Pancreas (tissue), 10 donors: Measurements from ENCODE around the gene PSD. TPM values are rescaled to one million over a fixed set of nuclear protein-coding genes. Genes with fewer than 3 reads are reported as not detected.

Experiments used
- ATAC-seq, 4 donors: fragments of 200-7000 bp; cut with Tn5 transposase; one replicate each; pipeline versions ENCODE4 v1.8.0 to v1.9.1; 2020; ENCODE audit warnings: mild to moderate bottlenecking in 4 of 4, moderate library complexity in 4 of 4
- DNase-seq, 6 donors: peaks; one replicate each; pipeline ENCODE4 v3.0.0-alpha.2; 2020
- FAIRE-seq: peaks from 2 replicates; lab custom pipeline; 2012; peaks lifted over from hg19 to GRCh38; lab: Jason Lieb, UNC
- H3K27ac ChIP-seq, 4 donors: fragments of 200-600 bp; sonication (generic); 1 replicate in 3 of 4; 2 replicates in 1 of 4; pipeline versions ENCODE4 v1.5.0 to v1.8.0; 2020
- H3K27me3 ChIP-seq, 4 donors: fragments of 200-600 bp; one replicate each; pipeline ENCODE4 v1.8.0; 2021
- H3K36me3 ChIP-seq, 3 donors: fragments of 200-600 bp; sonication (generic) in 1 of 3; one replicate each; pipeline versions ENCODE4 v1.5.0 to v1.8.0; 2020 to 2021
- H3K4me1 ChIP-seq, 3 donors: fragments of 200-600 bp; one replicate each; pipeline ENCODE4 v1.8.0; 2021
- H3K4me3 ChIP-seq, 4 donors: fragments of 200-600 bp; sonication (generic) in 2 of 4; one replicate each; pipeline versions ENCODE4 v1.5.0 to v1.8.0; 2020 to 2021
- H3K9me3 ChIP-seq, 4 donors: fragments of 200-600 bp; one replicate each; pipeline ENCODE4 v1.8.0; 2021
- WGBS, 2 donors: extraction: QIAGEN DNeasy Blood & Tissue Kit; methylation state at CpG; one replicate each; pipeline ENCODE4 v1.1.7; 2013; 5-methylcytosine and 5-hydroxymethylcytosine counted together
- intact Hi-C, 3 donors: fragments of 100-400 bp; cut with DNase I; formaldehyde crosslinking; loops; one replicate each; pipeline versions ENCODE4 v1.11.1 to v1.14.2; 2022
- polyA plus RNA-seq, 2 donors: library from polyadenylated mRNA; stranded (reverse); fragments of 200-250 nt; gene quantifications; one replicate each; pipeline ENCODE4 v1.2.3, GENCODE V29; 2013
- total RNA-seq, 6 donors: library from RNA; stranded (reverse); fragmentation: NEBNext Ultra II Directional in 4 of 6; extraction: Animal tissue kit (Norgen Biotek cat#: 25700) in 4 of 6; gene quantifications; one replicate each; pipeline versions ENCODE4 v1.2.1 to v1.2.4, GENCODE V29; 2021 to 2023
- TF ChIP-seq, protein P1 (sequence below), 4 donors: fragments of 200-600 bp; sonication (generic) in 3 of 4; IDR thresholded peaks; one replicate each; pipeline versions ENCODE4 v1.5.0 to v1.8.0; 2021; ENCODE audit warnings: antibody characterized with exemption in 4 of 4
- donor health status: healthy with polysubstance abuse.
- donor health status: DM: no; HTN: no; CAD: no; lungs with moderate emphysema.
- donor health status: DM: no; HTN: no; CAD: no.
- donor health status: control.
- donor health status: control.
- donor health status: Bipolar disorder and iron deficiency.
- donor health status: DM: yes; HTN: yes; CAD: no.
- donor health status: DM: no; HTN: no; CAD: no.
- donor health status: DM: no; HTN: no; CAD: no.
- donor health status: DM: yes; HTN: yes; CAD: no.

PSD gene
- total and polyA plus RNA-seq, 8 donors: 2.1 to 30.9 (median 5.2) TPM

DNA sequence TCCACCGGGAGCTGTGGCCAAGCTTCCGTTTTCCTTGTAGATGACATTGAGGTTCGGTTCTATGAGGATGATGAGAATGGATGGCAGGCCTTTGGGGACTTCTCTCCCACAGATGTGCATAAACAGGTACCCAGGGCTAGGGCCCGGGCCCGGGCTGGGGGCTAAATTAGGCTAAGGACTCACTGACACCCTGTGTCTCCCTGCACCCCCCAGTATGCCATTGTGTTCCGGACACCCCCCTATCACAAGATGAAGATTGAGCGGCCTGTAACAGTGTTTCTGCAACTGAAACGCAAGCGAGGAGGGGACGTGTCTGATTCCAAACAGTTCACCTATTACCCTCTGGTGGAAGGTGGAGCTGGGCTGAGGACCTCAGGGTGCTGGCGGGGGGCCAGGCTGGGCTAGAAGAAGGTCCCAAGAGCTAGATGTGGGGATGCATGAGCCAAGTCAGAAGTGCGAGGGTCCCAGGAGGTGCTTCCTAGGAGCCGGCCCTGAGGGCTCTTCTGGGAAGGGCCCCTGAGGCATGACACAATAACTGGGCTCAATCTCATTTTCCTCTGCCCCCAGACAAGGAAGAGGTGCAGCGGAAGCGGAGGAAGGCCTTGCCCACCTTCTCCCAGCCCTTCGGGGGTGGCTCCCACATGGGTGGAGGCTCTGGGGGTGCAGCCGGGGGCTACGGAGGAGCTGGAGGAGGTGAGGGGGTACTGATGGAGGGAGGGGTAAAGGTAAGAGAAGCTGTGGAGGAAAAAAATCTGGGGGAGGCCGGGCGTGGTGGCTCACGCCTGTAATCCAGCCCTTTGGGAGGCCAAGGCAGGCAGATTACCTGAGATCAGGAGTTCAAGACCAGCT, 20.2 kb downstream of the PSD start:
- Histone ChIP-seq H3K4me3 (peak overlapping the region in 2 of 4 donors; percentile 60 to 65), H3K36me3 (no peaks in the 10 kb centered on the region), H3K4me1 (peaks cover 0 to 27% (median 0%) of the 10 kb centered on the region in 3 donors), H3K27ac (peak overlapping the region; percentile 91 to 96 (median 92)), H3K9me3 (no peaks in the 10 kb centered on the region), H3K27me3 (no peaks in the 10 kb centered on the region)
- ATAC-seq (no peak), FAIRE-seq (no peak), DNase-seq (peak in 2 of 6 donors; percentile 58 to 76)
- TF ChIP-seq, protein P1, sequence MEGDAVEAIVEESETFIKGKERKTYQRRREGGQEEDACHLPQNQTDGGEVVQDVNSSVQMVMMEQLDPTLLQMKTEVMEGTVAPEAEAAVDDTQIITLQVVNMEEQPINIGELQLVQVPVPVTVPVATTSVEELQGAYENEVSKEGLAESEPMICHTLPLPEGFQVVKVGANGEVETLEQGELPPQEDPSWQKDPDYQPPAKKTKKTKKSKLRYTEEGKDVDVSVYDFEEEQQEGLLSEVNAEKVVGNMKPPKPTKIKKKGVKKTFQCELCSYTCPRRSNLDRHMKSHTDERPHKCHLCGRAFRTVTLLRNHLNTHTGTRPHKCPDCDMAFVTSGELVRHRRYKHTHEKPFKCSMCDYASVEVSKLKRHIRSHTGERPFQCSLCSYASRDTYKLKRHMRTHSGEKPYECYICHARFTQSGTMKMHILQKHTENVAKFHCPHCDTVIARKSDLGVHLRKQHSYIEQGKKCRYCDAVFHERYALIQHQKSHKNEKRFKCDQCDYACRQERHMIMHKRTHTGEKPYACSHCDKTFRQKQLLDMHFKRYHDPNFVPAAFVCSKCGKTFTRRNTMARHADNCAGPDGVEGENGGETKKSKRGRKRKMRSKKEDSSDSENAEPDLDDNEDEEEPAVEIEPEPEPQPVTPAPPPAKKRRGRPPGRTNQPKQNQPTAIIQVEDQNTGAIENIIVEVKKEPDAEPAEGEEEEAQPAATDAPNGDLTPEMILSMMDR (IDR thresholded peaks at IDR 0.05): no peak
- intact Hi-C loops: no loop called here
- WGBS, 2 donors: 82 to 87% methylated on average over 20 to 21 of the region's 21 CpGs

DNA sequence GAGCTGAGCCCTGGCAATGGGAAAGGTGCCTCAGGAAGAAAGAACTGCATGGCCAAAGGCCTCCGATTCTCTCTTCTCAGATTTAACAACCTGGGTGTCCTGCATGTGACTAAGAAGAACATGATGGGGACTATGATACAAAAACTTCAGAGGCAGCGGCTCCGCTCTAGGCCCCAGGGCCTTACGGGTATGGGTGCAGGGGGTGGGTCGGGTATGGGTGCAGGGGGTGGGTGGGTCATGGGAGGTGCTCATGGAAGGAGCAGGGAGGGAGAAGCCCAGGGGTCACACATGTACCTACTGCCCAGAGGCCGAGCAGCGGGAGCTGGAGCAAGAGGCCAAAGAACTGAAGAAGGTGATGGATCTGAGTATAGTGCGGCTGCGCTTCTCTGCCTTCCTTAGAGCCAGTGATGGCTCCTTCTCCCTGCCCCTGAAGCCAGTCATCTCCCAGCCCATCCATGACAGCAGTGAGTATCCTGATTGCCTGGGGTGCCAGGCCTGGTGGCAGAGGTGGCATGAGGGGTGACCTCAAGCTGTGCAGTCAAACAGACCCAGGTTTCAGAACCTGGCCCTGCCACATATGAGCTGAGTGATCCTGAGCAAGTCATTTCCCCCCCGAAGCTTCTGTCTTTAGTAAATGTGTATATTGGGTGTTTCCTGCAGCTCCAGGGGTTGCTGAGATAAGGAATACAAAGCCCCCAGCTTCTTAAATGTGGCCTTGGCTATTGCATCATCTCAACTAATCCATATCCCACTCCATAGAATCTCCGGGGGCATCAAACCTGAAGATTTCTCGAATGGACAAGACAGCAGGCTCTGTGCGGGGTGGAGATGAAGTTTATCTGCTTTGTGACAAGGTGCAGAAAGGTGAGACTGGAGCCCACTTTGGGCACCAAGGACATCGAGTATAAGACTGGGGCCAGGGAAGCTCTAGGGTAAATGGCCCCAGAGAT, 21.1 kb downstream of the PSD start:
- no peaks in the 10 kb centered on the region for H3K9me3 ChIP-seq
- no peak for ATAC-seq
- no peaks in the 10 kb centered on the region for H3K36me3 ChIP-seq
- 91 to 92% methylated on average over 14 of the region's 14 CpGs for WGBS, 2 donors
- no peak for FAIRE-seq
- DNase-seq: peak in 1 of 6 donors; percentile 33
- TF ChIP-seq, protein P1 (IDR thresholded peaks at IDR 0.05): no peak
- peaks cover 0 to 29% (median 0%) of the 10 kb centered on the region in 3 donors for H3K4me1 ChIP-seq
- H3K27ac ChIP-seq: no peak overlapping the region
- intact Hi-C loops: no loop called here
- no peaks in the 10 kb centered on the region for H3K27me3 ChIP-seq
- H3K4me3 ChIP-seq: no peak overlapping the region

DNA sequence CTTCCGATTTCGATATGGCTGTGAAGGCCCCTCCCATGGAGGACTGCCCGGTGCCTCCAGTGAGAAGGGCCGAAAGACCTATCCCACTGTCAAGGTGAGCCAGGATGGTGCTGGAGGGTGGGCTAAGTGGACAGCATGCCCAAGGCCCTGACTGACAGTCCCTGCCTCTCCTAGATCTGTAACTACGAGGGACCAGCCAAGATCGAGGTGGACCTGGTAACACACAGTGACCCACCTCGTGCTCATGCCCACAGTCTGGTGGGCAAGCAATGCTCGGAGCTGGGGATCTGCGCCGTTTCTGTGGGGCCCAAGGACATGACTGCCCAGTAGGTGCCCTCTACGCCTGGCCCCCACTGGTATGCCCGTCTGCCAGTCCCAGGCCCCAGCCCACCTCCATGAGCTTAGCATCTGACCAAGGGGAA, 21.8 kb downstream of the PSD start:
- FAIRE-seq: no peak
- intact Hi-C loops: no loop called here
- TF ChIP-seq, protein P1 (IDR thresholded peaks at IDR 0.05): no peak
- Histone ChIP-seq H3K36me3 (no peaks in the 10 kb centered on the region), H3K27me3 (no peaks in the 10 kb centered on the region), H3K27ac (peak overlapping the region in 1 of 4 donors; percentile 96), H3K4me1 (peaks cover 0 to 29% (median 0%) of the 10 kb centered on the region in 3 donors), H3K9me3 (no peaks in the 10 kb centered on the region), H3K4me3 (peak overlapping the region in 1 of 4 donors; percentile 76)
- ATAC-seq: no peak
- 76 to 81% methylated on average over 12 of the region's 12 CpGs for WGBS, 2 donors
- DNase-seq: peak in 1 of 6 donors; percentile 62

DNA sequence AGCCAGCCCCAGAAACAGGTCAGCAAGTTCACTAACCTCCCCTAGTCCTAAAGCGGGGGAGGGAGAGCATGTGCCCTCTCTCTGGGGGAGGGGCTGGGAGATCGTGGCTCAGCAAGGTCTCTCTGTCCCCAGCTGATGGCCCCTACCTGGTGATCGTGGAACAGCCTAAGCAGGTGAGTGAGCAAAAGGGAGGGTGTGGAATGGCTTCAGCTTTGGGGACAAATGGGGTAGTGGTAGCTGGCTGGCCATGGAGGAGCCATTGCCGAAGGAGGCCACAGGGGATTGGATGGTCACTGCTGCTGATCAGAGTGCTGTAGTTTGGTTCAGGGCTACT, 22.3 kb downstream of the PSD start:
- H3K4me3 ChIP-seq: peak overlapping the region; percentile 68 to 85 (median 76)
- intact Hi-C loops: no loop called here
- 43 to 45% methylated on average over 4 of the region's 4 CpGs for WGBS, 2 donors

More for the DNA sequence above, 22.3 kb downstream of the PSD start:
- no peaks in the 10 kb centered on the region for H3K9me3 ChIP-seq
- peak overlapping the region in 3 of 4 donors; percentile 96 to 99 (median 98) for H3K27ac ChIP-seq
- DNase-seq (peak in 1 of 6 donors; percentile 34), ATAC-seq (no peak), FAIRE-seq (no peak)
- H3K36me3 ChIP-seq: no peaks in the 10 kb centered on the region
- peaks cover 0 to 29% (median 0%) of the 10 kb centered on the region in 3 donors for H3K4me1 ChIP-seq
- TF ChIP-seq, protein P1 (IDR thresholded peaks at IDR 0.05): no peak
- no peaks in the 10 kb centered on the region for H3K27me3 ChIP-seq
